Caki2 (cell line): ENCODE results near the gene BABAM2. TPM values are rescaled to one million over a fixed set of nuclear protein-coding genes. Genes with fewer than 3 reads are reported as not detected.

Experiments
- DNase-seq: peaks from one replicate; pipeline ENCODE4 v3.0.0-alpha.2; 2015; ENCODE audit warnings: low read depth
- in situ Hi-C: cut with HindIII; loops from 2 replicates; pipeline ENCODE4 v1.10.0; 2016; ENCODE audit warnings: low sequenced_read_pairs, low pct_unique_long_range_greater_than_20kb, mixed read lengths
- total RNA-seq: library from RNA; depleted of rRNA; stranded (reverse); fragments of >200 nt; shearing (Covaris generic); gene quantifications from 2 replicates; pipeline ENCODE4 v1.2.3, GENCODE V29; 2014; ENCODE audit warnings: low replicate concordance

The BABAM2 gene
- total RNA-seq, 1 experiment from 2014 or later: 47.4 TPM

- DNase-seq: no peak
- in situ Hi-C loops: no loop called here
These were observed 288.4 kb downstream of the BABAM2 start for GRCh38 chr2:28178946-28179345.

DNA sequence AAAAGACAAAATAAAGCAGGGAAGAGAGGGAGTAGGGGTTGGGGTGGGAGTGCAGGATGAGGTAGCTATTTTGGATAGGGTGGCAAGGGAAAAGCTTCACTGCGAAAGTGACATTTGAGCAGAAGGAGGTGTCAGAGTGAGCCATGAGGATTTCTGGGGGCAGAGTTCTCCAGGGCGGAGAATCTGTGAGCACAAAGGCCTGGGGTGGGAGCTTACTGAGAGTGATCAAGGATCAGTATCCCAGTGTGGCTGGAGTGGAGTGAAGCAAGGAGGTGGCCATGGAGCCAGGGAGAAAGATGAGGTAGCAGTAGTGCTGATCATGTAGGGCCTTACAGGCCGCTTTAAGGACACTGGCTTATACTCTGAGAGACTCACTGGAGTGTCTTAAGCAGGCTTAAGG, 291.3 kb downstream of the BABAM2 start:
- in situ Hi-C loops: no loop called here
- no peak for DNase-seq

DNA sequence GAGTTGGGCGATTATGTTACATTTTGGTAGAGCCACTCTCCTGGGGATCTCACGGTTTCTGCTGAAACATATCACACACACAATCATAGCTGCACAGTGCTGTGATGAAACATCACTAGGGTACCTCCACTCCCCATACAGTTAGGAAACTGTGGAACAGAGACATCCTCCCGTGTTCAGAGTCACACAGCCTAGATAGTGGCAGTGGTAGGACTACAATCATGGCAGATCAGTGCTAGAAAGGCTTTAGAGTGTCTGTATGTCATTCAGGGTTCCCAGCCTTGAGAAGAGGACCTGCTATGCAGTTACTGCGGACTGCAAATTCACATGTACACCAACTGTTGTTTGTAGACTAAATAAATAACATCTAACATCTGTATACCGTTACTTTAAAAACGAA, 291.8 kb downstream of the BABAM2 start:
- in situ Hi-C loops: no loop called here
- no peak for DNase-seq

- no peak for DNase-seq
- in situ Hi-C loops: no loop called here
These were observed 294.6 kb downstream of the BABAM2 start for GRCh38 chr2:28185153-28185552.

DNA sequence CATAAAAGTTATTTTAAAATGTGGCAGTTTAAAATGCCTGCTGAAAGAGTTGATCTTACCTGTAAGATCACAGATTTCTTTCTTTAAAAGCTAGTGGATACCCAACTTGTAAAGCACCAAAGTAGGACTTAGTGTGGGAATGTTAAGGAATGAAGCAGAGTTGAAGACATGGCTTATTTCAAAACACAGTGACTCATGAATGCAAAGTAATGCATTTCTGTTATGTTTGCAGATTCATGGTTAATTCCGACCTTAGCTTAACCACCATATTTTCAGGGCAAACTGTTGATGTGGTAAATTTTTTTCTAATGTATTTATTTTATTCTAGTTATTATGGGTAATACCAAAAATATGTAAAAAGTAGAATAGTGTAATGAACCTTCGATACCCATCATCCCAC, 295.4 kb downstream of the BABAM2 start:
- no peak for DNase-seq
- in situ Hi-C loops: no loop called here

- DNase-seq: no peak
- in situ Hi-C loops: no loop called here
These were observed 296.7 kb downstream of the BABAM2 start for GRCh38 chr2:28187186-28187585.

- in situ Hi-C loops: no loop called here
- no peak for DNase-seq
These were observed 297.9 kb downstream of the BABAM2 start for GRCh38 chr2:28188436-28188835.

DNA sequence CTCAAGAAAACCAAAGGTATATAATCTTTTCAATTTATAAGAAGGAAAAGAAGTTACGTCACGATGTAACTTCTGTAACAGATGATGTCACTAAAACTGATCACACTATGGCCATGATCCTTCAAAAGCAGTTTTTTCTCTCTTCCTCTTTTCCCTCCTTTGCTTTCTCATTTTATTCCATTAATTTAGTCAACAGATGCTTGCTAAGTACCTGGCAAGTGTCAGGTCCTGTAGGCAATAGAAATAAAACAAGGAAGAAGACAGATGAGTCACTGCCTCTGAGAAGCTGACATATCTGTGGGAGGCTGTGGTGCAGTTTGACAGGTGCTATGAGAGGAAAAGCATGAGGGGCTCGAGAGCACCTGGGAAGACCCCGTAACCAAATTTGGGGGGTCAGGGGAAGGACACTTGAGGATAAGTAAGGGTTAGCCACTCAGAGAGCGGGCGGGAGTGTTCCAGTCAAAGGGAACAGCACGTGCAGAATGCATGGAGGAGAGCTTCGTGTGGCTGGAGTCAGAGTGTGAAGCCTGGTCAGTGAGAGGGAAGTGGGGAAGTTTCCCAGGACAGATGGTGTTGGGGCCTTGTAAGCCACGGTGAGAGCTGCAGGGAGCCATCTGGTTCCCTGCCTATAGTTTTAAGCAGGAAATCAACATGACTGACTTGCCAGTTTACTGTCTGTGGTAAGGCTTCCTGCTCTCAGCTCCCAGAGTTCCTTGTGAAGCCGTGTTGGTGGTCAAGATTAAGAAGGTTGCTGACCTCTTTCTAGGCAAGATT, 303.3 kb downstream of the BABAM2 start:
- in situ Hi-C loops: no loop called here
- DNase-seq: peak; percentile 17

DNA sequence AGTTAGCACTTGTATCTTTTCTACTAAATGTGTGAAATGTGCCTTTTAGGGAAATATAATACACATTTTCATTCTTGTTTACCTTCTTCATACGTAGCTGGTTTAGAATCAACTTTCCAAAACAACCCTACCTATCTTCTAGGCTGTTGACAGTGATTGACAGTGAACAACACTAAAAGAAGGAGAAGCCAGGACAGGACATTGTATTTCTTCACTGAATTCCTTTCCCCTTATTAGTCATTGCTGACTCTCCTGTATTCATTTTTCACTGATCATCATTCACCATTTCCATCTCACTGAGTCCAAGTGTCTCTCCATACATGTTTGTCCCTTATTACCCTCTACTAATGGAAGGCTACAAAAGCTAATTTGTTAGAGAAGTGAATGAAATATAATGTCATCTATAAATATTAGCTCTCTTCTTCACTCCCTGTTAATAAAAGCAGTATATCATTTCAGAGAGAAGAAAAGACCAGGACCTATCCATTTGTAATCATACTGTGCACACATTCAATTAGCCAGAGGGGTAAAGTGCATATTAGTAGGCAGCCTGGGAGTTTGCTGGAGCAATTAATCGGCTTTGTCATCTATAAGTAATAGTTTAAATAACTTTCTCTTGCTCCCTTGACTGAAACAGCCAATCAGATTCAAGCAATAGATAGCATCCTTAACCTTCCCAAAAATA, 309.6 kb downstream of the BABAM2 start:
- in situ Hi-C loops: no loop called here
- DNase-seq: no peak

GRCh38 chr2:28201671-28202180, 311.2 kb downstream of the BABAM2 start:
- in situ Hi-C loops: no loop called here
- no peak for DNase-seq

- DNase-seq: no peak
- in situ Hi-C loops: no loop called here
These were observed 312.2 kb downstream of the BABAM2 start for GRCh38 chr2:28202719-28203118.

- in situ Hi-C loops: no loop called here
- DNase-seq: peak; percentile 14
These were observed 316.2 kb downstream of the BABAM2 start for GRCh38 chr2:28206762-28207161.

DNA sequence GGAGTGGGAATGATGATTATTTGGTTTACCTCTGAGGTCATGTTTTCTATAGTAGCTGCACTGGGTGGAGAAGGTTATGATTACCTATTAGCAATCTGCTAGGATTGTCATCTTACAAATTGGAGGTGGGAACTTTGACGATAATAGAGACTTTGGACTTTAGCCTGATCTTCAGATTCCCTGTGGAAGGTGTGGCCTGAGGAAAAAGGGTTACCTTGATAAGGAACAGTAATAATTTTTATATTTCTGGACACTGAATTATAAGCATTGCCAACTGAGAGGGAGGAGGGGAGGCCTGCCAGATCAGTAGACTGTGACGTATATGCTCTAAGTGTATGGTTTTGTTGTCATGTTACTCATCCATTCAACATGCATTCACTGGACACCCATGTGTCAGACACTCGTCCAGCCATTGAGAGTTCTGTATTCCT, 318.7 kb downstream of the BABAM2 start:
- in situ Hi-C loops: no loop called here
- no peak for DNase-seq

DNA sequence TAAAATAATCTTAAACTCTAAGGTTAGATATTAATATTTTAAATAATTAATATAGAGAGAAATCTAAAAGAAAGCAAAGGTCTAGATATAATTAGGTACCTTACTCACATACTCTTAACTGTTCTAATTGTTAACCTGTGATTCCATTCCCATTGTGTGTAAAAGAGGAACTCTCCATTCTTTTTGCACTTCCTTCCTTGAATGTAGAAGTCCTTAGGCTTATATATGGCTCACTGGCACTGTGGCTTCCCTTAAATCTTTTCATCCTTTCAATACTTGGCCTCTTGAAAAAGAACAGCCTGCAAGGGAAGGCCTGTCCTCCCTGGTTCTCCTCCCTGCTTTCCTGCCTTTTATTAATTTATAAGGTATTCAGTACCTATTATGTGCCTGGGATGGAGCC, 319.3 kb downstream of the BABAM2 start:
- no peak for DNase-seq
- in situ Hi-C loops: no loop called here

DNA sequence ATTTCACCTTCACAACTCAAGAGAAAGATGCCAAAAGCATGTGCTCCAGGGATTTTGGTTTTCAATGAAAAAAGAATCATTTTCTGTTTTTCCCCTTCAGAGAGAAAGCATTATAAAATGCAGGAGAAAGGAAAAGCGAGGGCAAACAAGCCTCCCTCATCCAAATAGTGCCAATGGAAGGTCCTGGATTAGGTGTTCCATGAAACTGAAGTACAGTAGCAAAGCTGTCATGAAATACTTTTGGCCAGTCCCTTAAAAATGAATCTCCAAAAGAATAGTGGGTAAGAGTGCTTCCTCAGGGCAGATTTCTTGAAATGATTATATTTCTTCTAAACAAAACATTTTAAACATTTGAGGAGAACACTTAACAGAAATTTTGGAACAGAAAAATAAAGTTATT, 320.0 kb downstream of the BABAM2 start:
- in situ Hi-C loops: no loop called here
- DNase-seq: no peak

DNA sequence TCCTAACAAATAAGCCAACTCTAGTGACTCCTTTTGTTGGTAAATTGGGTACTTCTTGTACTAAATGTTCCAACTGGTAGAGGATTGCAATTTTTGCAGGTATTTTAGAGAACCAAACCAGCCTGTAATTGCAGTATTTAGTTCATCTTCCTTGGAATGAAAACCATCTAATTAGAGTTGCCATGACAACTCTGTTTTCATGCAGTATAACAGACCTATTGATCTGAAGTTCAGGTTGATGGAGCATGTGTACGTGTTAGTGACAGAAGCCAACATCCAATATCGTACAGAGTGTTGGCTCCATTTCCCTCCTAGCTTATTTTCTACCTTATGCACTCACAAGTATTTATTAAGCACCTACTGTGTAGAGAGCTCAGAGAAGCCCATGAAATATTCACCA, 325.8 kb downstream of the BABAM2 start:
- no peak for DNase-seq
- in situ Hi-C loops: no loop called here

DNA sequence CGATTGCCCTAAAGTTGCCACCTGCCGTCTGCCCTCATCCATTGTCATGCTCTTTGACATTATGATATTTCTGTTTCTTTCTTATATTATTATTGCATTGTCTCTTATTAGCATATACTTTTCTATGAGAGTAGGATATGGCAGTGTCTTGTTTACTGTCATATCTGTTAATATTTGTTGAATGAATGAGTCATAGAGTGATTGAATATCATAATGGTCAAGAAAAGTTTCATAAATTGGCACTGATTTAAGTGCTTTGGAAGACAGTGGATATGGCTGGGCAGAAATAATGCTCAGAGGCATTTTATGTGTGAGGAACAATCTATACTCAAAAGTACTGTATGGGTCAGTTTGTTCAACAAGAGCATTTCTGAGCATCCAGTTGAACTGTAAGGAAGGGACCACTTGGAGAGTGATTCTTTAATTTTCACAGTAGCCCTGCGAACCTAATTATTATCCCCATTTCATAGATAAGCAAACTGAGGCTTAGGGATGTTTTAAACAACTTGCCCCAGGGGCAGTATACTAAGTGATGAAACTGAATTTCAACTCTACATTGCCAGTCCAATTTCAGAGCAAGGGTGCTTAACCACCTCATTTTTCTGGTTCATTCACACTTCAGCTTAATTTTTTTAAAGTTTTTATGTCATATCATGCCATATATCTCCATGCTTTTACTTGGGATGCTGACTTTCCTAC, 326.7 kb downstream of the BABAM2 start:
- DNase-seq: no peak
- in situ Hi-C loops: no loop called here

- in situ Hi-C loops: no loop called here
- no peak for DNase-seq
These were observed 328.6 kb downstream of the BABAM2 start for GRCh38 chr2:28219138-28219537.

DNA sequence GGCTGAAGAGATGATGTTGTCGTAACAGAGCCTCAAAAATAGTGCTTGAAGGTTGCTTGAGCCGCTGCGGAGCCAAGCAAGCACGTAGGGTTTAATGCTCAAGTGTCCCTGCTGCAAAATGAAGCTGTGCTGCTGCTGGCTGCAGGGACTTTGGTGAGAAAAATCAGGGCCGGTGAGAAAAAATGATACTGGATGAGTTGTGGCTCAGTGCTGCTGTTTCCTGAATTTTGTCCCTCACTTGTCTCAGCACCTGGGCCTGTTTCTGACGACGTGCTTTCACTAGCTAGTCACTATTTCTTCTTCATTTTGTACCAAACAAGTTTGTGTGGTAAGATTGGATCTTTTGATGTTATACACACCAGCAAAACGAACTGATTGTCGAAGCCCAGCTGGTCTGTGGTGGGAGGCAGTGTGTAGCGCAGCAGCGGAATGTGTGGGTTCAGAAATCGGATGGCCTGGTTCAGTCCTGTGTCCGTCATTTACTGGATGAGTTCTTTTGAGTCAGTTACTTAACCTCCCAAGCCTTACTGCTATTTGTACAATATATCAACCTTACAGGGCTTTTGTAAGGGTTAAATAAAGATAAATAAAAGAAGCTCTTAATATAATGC, 329.3 kb downstream of the BABAM2 start:
- in situ Hi-C loops: no loop called here
- no peak for DNase-seq
